GM12878 (cell line): ENCODE data around the gene GPRIN1. TPM values are rescaled to one million over a fixed set of nuclear protein-coding genes. Genes with fewer than 3 reads are reported as not detected.

Experiments
- ATAC-seq: fragments of 200-7000 bp; cut with Tn5 transposase; 3 replicates; pipeline ENCODE4 v1.9.1; 2020; ENCODE audit warnings: mild to moderate bottlenecking, moderate library complexity
- BruUV-seq: library from RNA; stranded (reverse); fragments of 400-500 nt; replicated peaks from 2 replicates; lab custom pipeline; 2021; lab: Mats Ljungman, UMichigan
- CTCF ChIA-PET: fragments of 300-600 bp; sonication (Branson Sonifier 250); formaldehyde crosslinking; extraction: SDS; loops from one replicate; lab custom pipeline; 2021; ENCODE audit warnings: inconsistent platforms; lab: Yijun Ruan, JAX
- POLR2A ChIA-PET: fragments of 350-600 bp; formaldehyde crosslinking; extraction: SDS; loops from one replicate; lab custom pipeline; 2021; ENCODE audit warnings: inconsistent platforms; lab: Charles Lee
- RAD21 ChIA-PET: fragments of 300-600 bp; sonication (Branson Sonifier 250); formaldehyde crosslinking; loops from one replicate; lab custom pipeline; 2023; ENCODE audit warnings: antibody characterized with exemption; ENCODE audit not compliant: unreplicated experiment; lab: Charles Lee
- SMC1A ChIA-PET: fragments of 300-600 bp; sonication (Branson Sonifier 250); formaldehyde crosslinking; loops from one replicate; lab custom pipeline; 2023; ENCODE audit not compliant: unreplicated experiment, uncharacterized antibody; lab: Charles Lee
- DNase-seq: peaks from one replicate; pipeline ENCODE4 v3.0.0-alpha.2; 2011; ENCODE audit warnings: low read depth, low spot score
- FAIRE-seq: peaks from 3 replicates; lab custom pipeline; 2011; peaks lifted over from hg19 to GRCh38; lab: Jason Lieb, UNC
- H2AFZ ChIP-seq: 2 replicates; pipeline ENCODE4 v1.6.0; 2011; ENCODE audit warnings: low read depth, low read length, control low read depth; ENCODE audit not compliant: control insufficient read depth
- H3K27ac ChIP-seq: 2 replicates; pipeline ENCODE4 v1.5.1; 2011; ENCODE audit warnings: control low read depth; ENCODE audit not compliant: control insufficient read depth, insufficient read depth
- H3K27me3 ChIP-seq, 2 experiments: replicated peaks in 1 of 2; 2 replicates each; pipeline versions ENCODE4 v1.6.0 to v1.6.1; 2011; ENCODE audit warnings: low read length in 1 of 2; ENCODE audit not compliant: control insufficient read depth in 2 of 2, insufficient read depth in 2 of 2
- H3K36me3 ChIP-seq, 2 experiments: 2 replicates each; pipeline ENCODE4 v1.5.1; 2011; ENCODE audit warnings: low read length in 1 of 2; ENCODE audit not compliant: control insufficient read depth in 2 of 2, insufficient read depth in 2 of 2
- H3K4me1 ChIP-seq: 2 replicates; pipeline ENCODE4 v1.6.1; 2011; ENCODE audit warnings: mild to moderate bottlenecking, low read length, moderate library complexity, mixed read lengths; ENCODE audit not compliant: control insufficient read depth, insufficient read depth
- H3K4me2 ChIP-seq: 2 replicates; pipeline ENCODE4 v1.6.0; 2011; ENCODE audit warnings: control low read depth; ENCODE audit not compliant: control insufficient read depth, insufficient read depth
- H3K4me3 ChIP-seq: fragments of 200-600 bp; sonication (generic); 2 replicates; pipeline ENCODE4 v1.5.1; 2016
- H3K79me2 ChIP-seq: 2 replicates; pipeline ENCODE4 v1.6.0; 2011; ENCODE audit warnings: low read length; ENCODE audit not compliant: control insufficient read depth, insufficient read depth
- H3K9ac ChIP-seq: 2 replicates; pipeline ENCODE4 v1.8.0; 2011; ENCODE audit warnings: low read length, control low read depth, mixed read lengths; ENCODE audit not compliant: control insufficient read depth, insufficient read depth
- H3K9me3 ChIP-seq: replicated peaks from 3 replicates; pipeline ENCODE4 v1.5.1; 2011; ENCODE audit warnings: mild to moderate bottlenecking, low read length; ENCODE audit not compliant: control insufficient read depth, insufficient read depth
- H4K20me1 ChIP-seq: 2 replicates; pipeline ENCODE4 v1.6.0; 2011; ENCODE audit not compliant: control insufficient read depth, insufficient read depth
- BMI1 ChIP-seq: fragments of 450-650 bp; IDR thresholded peaks from 2 replicates; pipeline ENCODE4 v1.6.1; 2016; ENCODE audit warnings: mild to moderate bottlenecking, moderate library complexity, borderline replicate concordance
- CBFB ChIP-seq: IDR thresholded peaks from 2 replicates; pipeline ENCODE4 v1.6.1; 2016; ENCODE audit warnings: antibody characterized with exemption, low read depth
- CBX5 ChIP-seq: sonication (generic); IDR thresholded peaks from 2 replicates; pipeline ENCODE4 v1.6.1; 2016; ENCODE audit warnings: low read depth, moderate library complexity, mild to moderate bottlenecking, inconsistent platforms
- HDAC6 ChIP-seq: fragments of 200-600 bp; sonication (generic); IDR thresholded peaks from one replicate; pipeline ENCODE4 v1.8.0; 2017; ENCODE audit warnings: antibody characterized with exemption; ENCODE audit not compliant: unreplicated experiment
- POLR2A ChIP-seq: IDR thresholded peaks from 2 replicates; pipeline ENCODE4 v1.6.1; 2011; ENCODE audit warnings: low read depth, mild to moderate bottlenecking, low read length
- RCOR1 ChIP-seq: conservative IDR thresholded peaks from 2 replicates; pipeline ENCODE4 v1.6.1; 2012; ENCODE audit warnings: low read depth, low read length, improper control_type of control experiment
- SIN3A ChIP-seq: IDR thresholded peaks from 2 replicates; pipeline ENCODE4 v1.6.1; 2012; ENCODE audit warnings: low read depth, low read length, improper control_type of control experiment
- SRF ChIP-seq, 2 experiments: IDR thresholded peaks; 2 replicates each; pipeline ENCODE4 v1.6.1; 2011; ENCODE audit warnings: low read depth in 2 of 2, low read length in 2 of 2, mild to moderate bottlenecking in 1 of 2, moderate library complexity in 1 of 2
- YY1 ChIP-seq: IDR thresholded peaks from 2 replicates; pipeline ENCODE4 v1.6.1; 2011; ENCODE audit warnings: low read depth, mild to moderate bottlenecking, low read length
- WGBS: methylation state at CpG from one replicate; pipeline ENCODE4 v1.1.6; 2016; ENCODE audit warnings: low lambda C conversion rate; ENCODE audit not compliant: insufficient replicate concordance, insufficient coverage; ENCODE audit errors: missing lambda C conversion rate; 5-methylcytosine and 5-hydroxymethylcytosine counted together
- in situ Hi-C: fragments of 300-500 bp; cut with MboI; formaldehyde crosslinking; loops from 9 replicates; pipeline ENCODE4 v1.14.3; 2018; ENCODE audit warnings: mixed read lengths
- intact Hi-C: fragments of 100-400 bp; cut with micrococcal nuclease; formaldehyde crosslinking; loops from one replicate; pipeline ENCODE4 v1.14.2; 2022; ENCODE audit not compliant: unreplicated experiment
- polyA plus RNA-seq, 11 experiments: library from polyadenylated mRNA; depleted of rRNA in 4 of 11; unstranded in 6 of 11; stranded (reverse) in 5 of 11; fragments of >200 nt; fragmentation: Nextera tagmentation in 4 of 11; fragmentation: Illumina TruSeq in 1 of 11; extraction: Ambion mirVana in 4 of 11; extraction: Trizol in 1 of 11; gene quantifications; 1 replicate in 1 of 11; 2 replicates in 10 of 11; pipeline versions ENCODE4 v1.2.1 to v1.2.3, GENCODE V29; 2011 to 2016; ENCODE audit warnings: inconsistent platforms in 2 of 11, missing spikeins in 2 of 11, low read depth in 1 of 11
- total RNA-seq, 4 experiments: library from RNA; depleted of rRNA in 3 of 4; stranded (reverse); fragments of >200 nt in 3 of 4; fragmentation: Illumina TruSeq in 1 of 4; extraction: Trizol in 1 of 4; gene quantifications; 2 replicates each; pipeline versions ENCODE4 v1.2.1 to v1.2.3, GENCODE V29; 2013 to 2021
- TF ChIP-seq, protein P1 (sequence below): fragments of 450-650 bp; formaldehyde crosslinking; IDR thresholded peaks from 2 replicates; pipeline ENCODE4 v1.4.0; 2020; ENCODE audit warnings: mild to moderate bottlenecking, moderate library complexity
- TF ChIP-seq, protein P2 (sequence below): fragments of 450-650 bp; IDR thresholded peaks from 2 replicates; pipeline ENCODE4 v1.6.1; 2017; ENCODE audit warnings: mild to moderate bottlenecking, low read depth, inconsistent platforms; ENCODE audit not compliant: poor library complexity, severe bottlenecking
- TF ChIP-seq, protein P3 (sequence below): fragments of 450-650 bp; IDR thresholded peaks from 2 replicates; pipeline ENCODE4 v1.6.1; 2017; ENCODE audit warnings: borderline replicate concordance
- TF ChIP-seq, protein P4 (sequence below): fragments of 450-650 bp; IDR thresholded peaks from 2 replicates; pipeline ENCODE4 v1.6.1; 2014; ENCODE audit warnings: mild to moderate bottlenecking

Gene GPRIN1
- total and polyA plus RNA-seq, 10 of the 15 experiments (the other 5 are each of a cell fraction or from before 2014, with no cell fraction given): 0.52 to 16.3 (median 4.5) TPM

DNA sequence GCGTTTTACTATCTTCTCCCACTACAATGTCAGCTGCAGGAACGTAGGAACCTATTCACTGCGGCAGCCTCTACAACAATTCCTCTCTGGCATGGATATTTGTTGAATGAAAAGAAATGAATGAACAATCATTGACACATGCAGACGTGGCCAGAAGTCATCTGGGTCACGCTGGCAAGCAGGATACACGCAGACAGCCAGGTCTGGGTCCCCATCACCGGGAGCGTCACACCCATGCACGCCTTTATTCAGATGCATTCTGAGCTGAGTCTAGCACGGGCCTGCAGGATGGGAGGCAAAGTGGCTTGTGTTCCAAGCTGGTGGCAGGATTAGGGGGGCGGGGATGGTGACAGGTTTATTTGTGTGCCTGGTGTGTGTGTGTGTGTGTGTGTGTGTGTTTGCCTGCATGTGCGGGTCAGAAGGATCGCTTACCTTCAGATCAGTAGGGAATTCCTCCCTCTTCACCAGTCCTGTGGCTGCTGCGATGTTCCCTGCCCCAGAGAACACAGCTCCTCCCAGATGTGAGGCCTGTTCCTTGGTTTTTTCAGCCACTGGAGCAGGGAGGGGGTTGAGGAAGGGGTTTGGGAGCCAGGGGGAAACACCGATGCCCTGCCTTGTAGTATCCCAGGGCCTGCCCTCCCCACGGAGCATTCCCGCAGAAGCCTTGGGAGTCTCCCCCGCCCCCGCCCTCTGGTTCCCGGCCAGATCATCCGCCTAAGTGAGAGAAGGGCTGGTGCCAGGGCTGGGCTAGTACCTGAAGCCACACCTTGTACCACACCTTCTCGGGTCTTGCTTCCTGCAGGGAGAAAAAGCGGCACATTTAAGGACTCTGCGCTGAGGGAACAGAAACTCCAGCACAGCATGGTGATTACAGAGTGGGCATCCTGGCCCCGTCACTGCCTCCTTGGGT, 16.3 kb upstream of the GPRIN1 start:
- no TSS peak for BruUV-seq
- Histone ChIP-seq H3K4me1 (no peaks in the 10 kb centered on the region; the same call in 1 of the 2 replicates), H3K79me2 (no peaks in the 10 kb centered on the region), H3K27me3 (peaks cover 7 to 10% of the 10 kb centered on the region in 2 experiments), H3K4me3 (no peak overlapping the region), H2AFZ (no peak overlapping the region), H3K27ac (no peak overlapping the region), H3K36me3 (no peaks in the 10 kb centered on the region), H4K20me1 (0 out of 2 replicates have a peak, but pooled peaks cover 3% of the 10 kb centered on the region), H3K9ac (no peak overlapping the region), H3K4me2 (no peak overlapping the region), H3K9me3 (no peaks in the 10 kb centered on the region)
- 57% methylated on average over 24 of the region's 25 CpGs for WGBS
- intact Hi-C loops (no loop called here), in situ Hi-C loops (no loop called here)
- RAD21 ChIA-PET: interaction anchor here (0.6 to 0.8 kb wide), 2 partner anchors 11 to 21 kb away, joined by 3 read pairs; partner anchors contain the start of gene TSPAN17
- POLR2A ChIA-PET: interaction anchor here (0.6 kb wide), 1 partner anchor 9 kb away, joined by 3 read pairs; no protein-coding TSS in a partner anchor
- SMC1A ChIA-PET: no interaction called here
- DNase-seq: no peak
- no peak for FAIRE-seq
- no peak for ATAC-seq
- CTCF ChIA-PET: no interaction called here
- TF ChIP-seq SIN3A (no peak), YY1 (no peak), SRF (IDR thresholded peaks at IDR 0.05; ENCODE audit: low read depth in 2 of 2, low read length in 2 of 2) (no peak), HDAC6 (no peak), CBX5 (no peak), POLR2A (no peak), RCOR1 (no peak), BMI1 (no peak), CBFB (no peak)
- TF ChIP-seq, protein P1, sequence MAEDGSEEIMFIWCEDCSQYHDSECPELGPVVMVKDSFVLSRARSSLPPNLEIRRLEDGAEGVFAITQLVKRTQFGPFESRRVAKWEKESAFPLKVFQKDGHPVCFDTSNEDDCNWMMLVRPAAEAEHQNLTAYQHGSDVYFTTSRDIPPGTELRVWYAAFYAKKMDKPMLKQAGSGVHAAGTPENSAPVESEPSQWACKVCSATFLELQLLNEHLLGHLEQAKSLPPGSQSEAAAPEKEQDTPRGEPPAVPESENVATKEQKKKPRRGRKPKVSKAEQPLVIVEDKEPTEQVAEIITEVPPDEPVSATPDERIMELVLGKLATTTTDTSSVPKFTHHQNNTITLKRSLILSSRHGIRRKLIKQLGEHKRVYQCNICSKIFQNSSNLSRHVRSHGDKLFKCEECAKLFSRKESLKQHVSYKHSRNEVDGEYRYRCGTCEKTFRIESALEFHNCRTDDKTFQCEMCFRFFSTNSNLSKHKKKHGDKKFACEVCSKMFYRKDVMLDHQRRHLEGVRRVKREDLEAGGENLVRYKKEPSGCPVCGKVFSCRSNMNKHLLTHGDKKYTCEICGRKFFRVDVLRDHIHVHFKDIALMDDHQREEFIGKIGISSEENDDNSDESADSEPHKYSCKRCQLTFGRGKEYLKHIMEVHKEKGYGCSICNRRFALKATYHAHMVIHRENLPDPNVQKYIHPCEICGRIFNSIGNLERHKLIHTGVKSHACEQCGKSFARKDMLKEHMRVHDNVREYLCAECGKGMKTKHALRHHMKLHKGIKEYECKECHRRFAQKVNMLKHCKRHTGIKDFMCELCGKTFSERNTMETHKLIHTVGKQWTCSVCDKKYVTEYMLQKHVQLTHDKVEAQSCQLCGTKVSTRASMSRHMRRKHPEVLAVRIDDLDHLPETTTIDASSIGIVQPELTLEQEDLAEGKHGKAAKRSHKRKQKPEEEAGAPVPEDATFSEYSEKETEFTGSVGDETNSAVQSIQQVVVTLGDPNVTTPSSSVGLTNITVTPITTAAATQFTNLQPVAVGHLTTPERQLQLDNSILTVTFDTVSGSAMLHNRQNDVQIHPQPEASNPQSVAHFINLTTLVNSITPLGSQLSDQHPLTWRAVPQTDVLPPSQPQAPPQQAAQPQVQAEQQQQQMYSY: no peak
- TF ChIP-seq, protein P2, sequence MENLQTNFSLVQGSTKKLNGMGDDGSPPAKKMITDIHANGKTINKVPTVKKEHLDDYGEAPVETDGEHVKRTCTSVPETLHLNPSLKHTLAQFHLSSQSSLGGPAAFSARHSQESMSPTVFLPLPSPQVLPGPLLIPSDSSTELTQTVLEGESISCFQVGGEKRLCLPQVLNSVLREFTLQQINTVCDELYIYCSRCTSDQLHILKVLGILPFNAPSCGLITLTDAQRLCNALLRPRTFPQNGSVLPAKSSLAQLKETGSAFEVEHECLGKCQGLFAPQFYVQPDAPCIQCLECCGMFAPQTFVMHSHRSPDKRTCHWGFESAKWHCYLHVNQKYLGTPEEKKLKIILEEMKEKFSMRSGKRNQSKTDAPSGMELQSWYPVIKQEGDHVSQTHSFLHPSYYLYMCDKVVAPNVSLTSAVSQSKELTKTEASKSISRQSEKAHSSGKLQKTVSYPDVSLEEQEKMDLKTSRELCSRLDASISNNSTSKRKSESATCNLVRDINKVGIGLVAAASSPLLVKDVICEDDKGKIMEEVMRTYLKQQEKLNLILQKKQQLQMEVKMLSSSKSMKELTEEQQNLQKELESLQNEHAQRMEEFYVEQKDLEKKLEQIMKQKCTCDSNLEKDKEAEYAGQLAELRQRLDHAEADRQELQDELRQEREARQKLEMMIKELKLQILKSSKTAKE: no peak
- TF ChIP-seq, protein P3, sequence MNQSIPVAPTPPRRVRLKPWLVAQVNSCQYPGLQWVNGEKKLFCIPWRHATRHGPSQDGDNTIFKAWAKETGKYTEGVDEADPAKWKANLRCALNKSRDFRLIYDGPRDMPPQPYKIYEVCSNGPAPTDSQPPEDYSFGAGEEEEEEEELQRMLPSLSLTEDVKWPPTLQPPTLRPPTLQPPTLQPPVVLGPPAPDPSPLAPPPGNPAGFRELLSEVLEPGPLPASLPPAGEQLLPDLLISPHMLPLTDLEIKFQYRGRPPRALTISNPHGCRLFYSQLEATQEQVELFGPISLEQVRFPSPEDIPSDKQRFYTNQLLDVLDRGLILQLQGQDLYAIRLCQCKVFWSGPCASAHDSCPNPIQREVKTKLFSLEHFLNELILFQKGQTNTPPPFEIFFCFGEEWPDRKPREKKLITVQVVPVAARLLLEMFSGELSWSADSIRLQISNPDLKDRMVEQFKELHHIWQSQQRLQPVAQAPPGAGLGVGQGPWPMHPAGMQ: no peak
- TF ChIP-seq, protein P4, sequence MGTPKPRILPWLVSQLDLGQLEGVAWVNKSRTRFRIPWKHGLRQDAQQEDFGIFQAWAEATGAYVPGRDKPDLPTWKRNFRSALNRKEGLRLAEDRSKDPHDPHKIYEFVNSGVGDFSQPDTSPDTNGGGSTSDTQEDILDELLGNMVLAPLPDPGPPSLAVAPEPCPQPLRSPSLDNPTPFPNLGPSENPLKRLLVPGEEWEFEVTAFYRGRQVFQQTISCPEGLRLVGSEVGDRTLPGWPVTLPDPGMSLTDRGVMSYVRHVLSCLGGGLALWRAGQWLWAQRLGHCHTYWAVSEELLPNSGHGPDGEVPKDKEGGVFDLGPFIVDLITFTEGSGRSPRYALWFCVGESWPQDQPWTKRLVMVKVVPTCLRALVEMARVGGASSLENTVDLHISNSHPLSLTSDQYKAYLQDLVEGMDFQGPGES: no peak
